HEK293 (cell line): ENCODE measurements around the gene BLVRA.
A peak's percentile ranks its signal among the peaks of the same experiment; 100 is the strongest.

Experiments used
- CTCF ChIA-PET: fragments of 350-600 bp; formaldehyde crosslinking; extraction: SDS; loops from one replicate; lab custom pipeline; 2021; ENCODE audit warnings: antibody characterized with exemption; lab: Yijun Ruan, JAX
- POLR2A ChIA-PET: fragments of 300-600 bp; formaldehyde crosslinking; extraction: SDS; loops from one replicate; lab custom pipeline; 2020; ENCODE audit warnings: antibody characterized with exemption, inconsistent platforms; lab: Yijun Ruan, JAX
- H3K27ac ChIP-seq: fragments of 200-500 bp; sonication (Bioruptor generic); 2 replicates; pipeline ENCODE4 v1.5.1; 2014; ENCODE audit warnings: low read depth, low read length, control low read depth, inconsistent platforms; ENCODE audit errors: extremely low read depth
- H3K36me3 ChIP-seq, 2 experiments: fragments of 200-500 bp in 1 of 2; sonication (Bioruptor generic) in 1 of 2; 1 replicate in 1 of 2; 2 replicates in 1 of 2; pipeline ENCODE4 v1.5.1; 2014 to 2017; ENCODE audit warnings: inconsistent platforms in 2 of 2, low read length in 2 of 2; ENCODE audit not compliant: control insufficient read depth in 2 of 2, insufficient read depth in 1 of 2
- H3K4me1 ChIP-seq: fragments of 200-500 bp; sonication (Bioruptor generic); 2 replicates; pipeline ENCODE4 v1.5.1; 2014; ENCODE audit warnings: mild to moderate bottlenecking, low read length, inconsistent platforms; ENCODE audit not compliant: control insufficient read depth, insufficient read depth
- H3K4me3 ChIP-seq: 2 replicates; pipeline ENCODE4 v1.5.1; 2011; ENCODE audit warnings: low read depth, mild to moderate bottlenecking, control low read depth, low read length, moderate library complexity
- H3K9me3 ChIP-seq: fragments of 200-500 bp; sonication (Bioruptor generic); 2 replicates; pipeline ENCODE4 v1.5.1; 2014; ENCODE audit warnings: low read depth, low read length, inconsistent platforms; ENCODE audit not compliant: control insufficient read depth, insufficient read depth
- EGR2 ChIP-seq: fragments of 450-650 bp; formaldehyde crosslinking; IDR thresholded peaks from 2 replicates; pipeline ENCODE4 v1.5.1; 2016; ENCODE audit warnings: low read depth, missing biosample characterization, missing genetic modification characterization
- HOXA7 ChIP-seq: sonication (generic); formaldehyde crosslinking; IDR thresholded peaks from 2 replicates; pipeline ENCODE4 v1.8.1; 2022; ENCODE audit warnings: missing genetic modification reagents, borderline replicate concordance
- KLF8 ChIP-seq: fragments of 450-650 bp; formaldehyde crosslinking; IDR thresholded peaks from 2 replicates; pipeline ENCODE4 v1.5.1; 2016; ENCODE audit warnings: missing biosample characterization, missing genetic modification characterization
- MYNN ChIP-seq: fragments of 450-650 bp; formaldehyde crosslinking; IDR thresholded peaks from 2 replicates; pipeline ENCODE4 v1.5.1; 2016; ENCODE audit warnings: missing biosample characterization, missing genetic modification characterization, borderline replicate concordance
- PATZ1 ChIP-seq: fragments of 450-650 bp; formaldehyde crosslinking; IDR thresholded peaks from 2 replicates; pipeline ENCODE4 v1.5.1; 2016; ENCODE audit warnings: missing biosample characterization, missing genetic modification characterization
- PRDM10 ChIP-seq: fragments of 450-650 bp; formaldehyde crosslinking; IDR thresholded peaks from 2 replicates; pipeline ENCODE4 v1.5.1; 2016; ENCODE audit warnings: missing biosample characterization, missing genetic modification characterization
- WT1 ChIP-seq: fragments of 450-650 bp; formaldehyde crosslinking; IDR thresholded peaks from 2 replicates; pipeline ENCODE4 v1.5.1; 2016; ENCODE audit warnings: missing biosample characterization, missing genetic modification characterization
- ZFHX2 ChIP-seq: fragments of 450-650 bp; formaldehyde crosslinking; conservative IDR thresholded peaks from 2 replicates; pipeline ENCODE4 v1.5.1; 2016; ENCODE audit warnings: missing biosample characterization, missing genetic modification characterization
- ZNF148 ChIP-seq: fragments of 450-650 bp; formaldehyde crosslinking; IDR thresholded peaks from 2 replicates; pipeline ENCODE4 v1.5.0; 2017; ENCODE audit warnings: missing biosample characterization, missing genetic modification characterization, borderline replicate concordance
- ZNF202 ChIP-seq: fragments of 450-650 bp; formaldehyde crosslinking; IDR thresholded peaks from 2 replicates; pipeline ENCODE4 v1.5.1; 2016; ENCODE audit warnings: missing biosample characterization, missing genetic modification characterization, borderline replicate concordance
- ZNF335 ChIP-seq: fragments of 450-650 bp; formaldehyde crosslinking; conservative IDR thresholded peaks from 2 replicates; pipeline ENCODE4 v1.5.1; 2016; ENCODE audit warnings: missing biosample characterization, missing genetic modification characterization
- ZNF521 ChIP-seq: fragments of 450-650 bp; formaldehyde crosslinking; IDR thresholded peaks from 2 replicates; pipeline ENCODE4 v1.5.1; 2017; ENCODE audit warnings: missing biosample characterization, mild to moderate bottlenecking, missing genetic modification characterization
- ZNF548 ChIP-seq: fragments of 450-650 bp; formaldehyde crosslinking; IDR thresholded peaks from 2 replicates; pipeline ENCODE4 v1.5.1; 2016; ENCODE audit warnings: missing biosample characterization, missing genetic modification characterization
- ZNF639 ChIP-seq: fragments of 450-650 bp; formaldehyde crosslinking; IDR thresholded peaks from 2 replicates; pipeline ENCODE4 v1.5.1; 2016; ENCODE audit warnings: missing biosample characterization, missing genetic modification characterization
- ZNF660 ChIP-seq: fragments of 450-650 bp; IDR thresholded peaks from 2 replicates; pipeline ENCODE4 v1.5.1; 2018; ENCODE audit warnings: missing biosample characterization, mild to moderate bottlenecking, missing genetic modification characterization
- ZNF664 ChIP-seq: fragments of 450-650 bp; formaldehyde crosslinking; IDR thresholded peaks from 2 replicates; pipeline ENCODE4 v1.5.1; 2016; ENCODE audit warnings: missing biosample characterization, missing genetic modification characterization
- ZNF837 ChIP-seq: fragments of 450-650 bp; formaldehyde crosslinking; IDR thresholded peaks from 2 replicates; pipeline ENCODE4 v1.5.1; 2016; ENCODE audit warnings: missing biosample characterization, missing genetic modification characterization
- ZSCAN16 ChIP-seq: fragments of 450-650 bp; formaldehyde crosslinking; IDR thresholded peaks from 2 replicates; pipeline ENCODE4 v1.5.1; 2016; ENCODE audit warnings: missing biosample characterization, missing genetic modification characterization

The BLVRA gene

GRCh38 chr7:43758029-43758821 lies at the start of gene BLVRA (continued):
- TF ChIP-seq ZNF639 (tag by site-specific recombination) (no peak), KLF8 (tag by site-specific recombination) (peak; percentile 59), ZNF837 (tag by site-specific recombination) (no peak), ZFHX2 (tag by site-specific recombination) (peak; percentile 63; the same call in 1 of the 2 replicates), HOXA7 (CRISPR knock-in tag) (no peak), ZNF148 (tag by site-specific recombination) (no peak), ZNF521 (tag by site-specific recombination) (no peak), PATZ1 (tag by site-specific recombination) (peak; percentile 86), WT1 (tag by site-specific recombination) (peak; percentile 92), MYNN (tag by site-specific recombination) (no peak), ZSCAN16 (tag by site-specific recombination) (no peak), ZNF202 (tag by site-specific recombination) (peak; percentile 13; the same call in 1 of the 2 replicates), ZNF335 (0 out of 2 replicates have a peak, but pooled peaks have one; percentile 48), ZNF660 (no peak), ZNF664 (no peak), EGR2 (tag by site-specific recombination) (peak; percentile 44; the same call in 1 of the 2 replicates)

GRCh38 chr7:43711503-43711902 lies 47.0 kb upstream of the BLVRA start:
- H3K27ac ChIP-seq: no peak overlapping the region
- TF ChIP-seq ZNF548 (tag by site-specific recombination): no peak
- TF ChIP-seq PRDM10 (tag by site-specific recombination): peak; percentile 50; the same call in 1 of the 2 replicates
- ChIA-PET CTCF (interaction anchor here (1.0 kb wide), 1 partner anchor 129 kb away, joined by 4 read pairs; the partner anchor contains the start of gene STK17A), POLR2A (no interaction called here)
- H3K9me3 ChIP-seq: no peaks in the 10 kb centered on the region
- no peak overlapping the region for H3K4me3 ChIP-seq
- peaks cover 0 to 5% of the 10 kb centered on the region in 2 experiments; a peak in 1 of 3 replicates for H3K36me3 ChIP-seq
- H3K4me1 ChIP-seq: 0 out of 2 replicates have a peak, but pooled peaks cover 2% of the 10 kb centered on the region
